Activated naive CD4-positive, alpha-beta T cell treated with anti-CD3 and anti-CD28 coated beads, Interleukin-2, amount 10 ng/mL, durations not matched to agents 7 days and 5 days (primary cell): ENCODE measurements around the gene CCL19.

Experiments used
- CTCF ChIA-PET: fragments of 350-600 bp; sonication (Branson Sonifier 250); formaldehyde crosslinking; loops from one replicate; lab custom pipeline; 2021; ENCODE audit warnings: antibody characterized with exemption; lab: Charles Lee
- DNase-seq: peaks from one replicate; pipeline ENCODE4 v3.0.0-alpha.2; 2020
- H3K27ac Mint-ChIP-seq: one replicate; pipeline ENCODE4 v1.8.0; 2021; ENCODE audit warnings: mild to moderate bottlenecking, moderate library complexity, mixed read lengths
- H3K27me3 Mint-ChIP-seq: one replicate; pipeline ENCODE4 v1.8.0; 2021; ENCODE audit warnings: mild to moderate bottlenecking, mixed read lengths
- H3K36me3 Mint-ChIP-seq: one replicate; pipeline ENCODE4 v1.8.0; 2021; ENCODE audit warnings: mixed read lengths
- H3K4me1 Mint-ChIP-seq: one replicate; pipeline ENCODE4 v1.8.0; 2021; ENCODE audit warnings: mixed read lengths
- H3K4me3 Mint-ChIP-seq: one replicate; pipeline ENCODE4 v1.8.0; 2021; ENCODE audit warnings: mild to moderate bottlenecking, moderate library complexity, mixed read lengths
- H3K9me3 Mint-ChIP-seq: one replicate; pipeline ENCODE4 v1.8.0; 2021; ENCODE audit warnings: mixed read lengths

CCL19 gene

DNA sequence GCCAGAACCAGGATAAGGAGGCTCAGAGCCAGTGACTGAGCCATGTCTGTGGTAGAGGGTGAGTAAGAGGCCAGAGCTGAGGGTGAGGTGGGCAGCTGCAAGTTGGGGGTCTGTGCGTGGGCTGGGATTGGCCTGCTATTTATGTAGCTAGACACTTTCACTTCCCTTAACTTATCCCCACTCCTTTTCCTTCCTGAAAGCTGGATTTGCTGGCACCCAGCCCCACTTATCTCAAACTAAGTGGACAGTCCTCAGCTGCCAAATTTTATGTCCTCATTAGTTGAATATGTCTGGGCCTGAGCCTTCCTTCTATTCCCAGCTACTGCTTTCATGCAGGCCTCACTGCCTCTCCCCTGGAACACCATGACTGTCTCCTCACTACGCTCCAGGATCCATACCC, 18.9 kb upstream of the CCL19 start, which contains the start of gene CCL21:
Gene CCL21, minus strand, starts transcription at position 114 of the 400 bp plus-strand sequence. Its CDS starts 70 bp downstream, at position 44.
- Mint-ChIP-seq H3K4me1 (no peaks in the 10 kb centered on the region), H3K36me3 (no peaks in the 10 kb centered on the region), H3K27me3 (peaks cover 21% of the 10 kb centered on the region), H3K27ac (no peak within 1 kb of the TSS), H3K9me3 (no peaks in the 10 kb centered on the region), H3K4me3 (no peak within 1 kb of the TSS)
- CTCF ChIA-PET, result interaction anchor here (0.8 to 1.4 kb wide), 3 partner anchors 8 to 18 kb away, joined by 3 to 5 read pairs (median 3); no protein-coding TSS in a partner anchor
- DNase-seq, result no peak

DNA sequence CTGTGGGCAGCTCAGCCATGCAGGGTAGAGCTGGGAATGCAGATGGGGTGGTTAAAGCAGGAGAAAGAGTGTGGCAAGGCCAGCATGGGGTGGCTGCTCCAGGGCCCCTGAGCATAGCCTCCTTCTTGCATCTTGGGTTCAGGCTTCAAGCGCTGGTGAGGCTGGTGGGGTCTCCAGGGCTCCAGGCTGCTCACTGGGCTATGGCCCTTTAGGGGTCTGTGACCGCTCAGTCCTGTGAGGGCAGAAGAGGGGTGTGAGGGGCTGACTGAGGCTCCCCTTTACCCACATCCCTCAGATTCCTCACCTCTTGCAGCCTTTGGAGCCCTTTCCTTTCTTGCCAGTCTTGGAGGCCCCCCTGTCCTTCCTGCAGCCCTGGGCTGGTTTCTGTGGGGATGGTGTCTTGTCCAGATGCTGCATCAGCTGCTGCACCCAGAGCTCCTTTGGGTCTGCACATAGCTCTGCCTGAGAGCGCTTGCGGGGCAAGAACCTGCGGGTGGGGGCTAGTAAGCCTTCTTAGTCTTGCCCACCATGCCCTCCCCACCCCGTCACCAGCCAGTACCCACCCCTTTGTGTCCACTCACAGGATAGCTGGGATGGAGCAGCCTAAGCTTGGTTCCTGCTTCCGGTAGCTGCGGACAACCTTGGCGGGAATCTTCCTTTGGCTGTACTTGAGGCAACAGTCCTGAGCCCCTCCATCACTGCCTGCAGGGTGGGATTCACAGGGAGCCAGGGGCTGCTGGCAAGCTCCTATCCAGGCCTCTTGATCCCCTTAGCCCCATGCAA, 18.3 kb upstream of the CCL19 start:
- H3K4me1 Mint-ChIP-seq, result no peaks in the 10 kb centered on the region
- no peak overlapping the region for H3K4me3 Mint-ChIP-seq
- H3K27me3 Mint-ChIP-seq, result peaks cover 15% of the 10 kb centered on the region
- H3K36me3 Mint-ChIP-seq, result no peaks in the 10 kb centered on the region
- CTCF ChIA-PET, result interaction anchor here (0.8 to 1.4 kb wide), 2 partner anchors 8 to 18 kb away, joined by 3 to 5 read pairs; no protein-coding TSS in a partner anchor
- DNase-seq, result no peak
- no peaks in the 10 kb centered on the region for H3K9me3 Mint-ChIP-seq
- H3K27ac Mint-ChIP-seq, result no peak overlapping the region

DNA sequence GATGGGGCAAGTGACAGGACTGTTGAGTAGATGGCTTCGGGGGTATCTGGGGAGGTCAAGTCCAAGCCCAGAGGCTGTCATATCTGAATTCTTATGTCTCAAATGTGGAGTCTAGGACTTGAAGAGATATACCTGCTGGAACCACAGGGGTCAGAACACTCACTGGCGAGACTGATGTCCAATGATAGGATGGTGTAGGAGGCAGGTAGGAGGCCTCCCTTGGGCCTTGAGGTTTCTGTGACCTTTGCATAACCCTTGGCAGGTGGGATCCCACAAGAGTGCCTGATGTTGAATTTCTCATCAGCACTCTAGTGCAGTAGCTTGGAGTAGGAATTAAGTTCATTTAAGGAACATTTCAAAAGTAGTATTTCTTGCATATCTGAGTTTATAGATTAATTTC, 16.1 kb upstream of the CCL19 start:
- Mint-ChIP-seq H3K27ac (no peak overlapping the region), H3K9me3 (no peaks in the 10 kb centered on the region)

DNA sequence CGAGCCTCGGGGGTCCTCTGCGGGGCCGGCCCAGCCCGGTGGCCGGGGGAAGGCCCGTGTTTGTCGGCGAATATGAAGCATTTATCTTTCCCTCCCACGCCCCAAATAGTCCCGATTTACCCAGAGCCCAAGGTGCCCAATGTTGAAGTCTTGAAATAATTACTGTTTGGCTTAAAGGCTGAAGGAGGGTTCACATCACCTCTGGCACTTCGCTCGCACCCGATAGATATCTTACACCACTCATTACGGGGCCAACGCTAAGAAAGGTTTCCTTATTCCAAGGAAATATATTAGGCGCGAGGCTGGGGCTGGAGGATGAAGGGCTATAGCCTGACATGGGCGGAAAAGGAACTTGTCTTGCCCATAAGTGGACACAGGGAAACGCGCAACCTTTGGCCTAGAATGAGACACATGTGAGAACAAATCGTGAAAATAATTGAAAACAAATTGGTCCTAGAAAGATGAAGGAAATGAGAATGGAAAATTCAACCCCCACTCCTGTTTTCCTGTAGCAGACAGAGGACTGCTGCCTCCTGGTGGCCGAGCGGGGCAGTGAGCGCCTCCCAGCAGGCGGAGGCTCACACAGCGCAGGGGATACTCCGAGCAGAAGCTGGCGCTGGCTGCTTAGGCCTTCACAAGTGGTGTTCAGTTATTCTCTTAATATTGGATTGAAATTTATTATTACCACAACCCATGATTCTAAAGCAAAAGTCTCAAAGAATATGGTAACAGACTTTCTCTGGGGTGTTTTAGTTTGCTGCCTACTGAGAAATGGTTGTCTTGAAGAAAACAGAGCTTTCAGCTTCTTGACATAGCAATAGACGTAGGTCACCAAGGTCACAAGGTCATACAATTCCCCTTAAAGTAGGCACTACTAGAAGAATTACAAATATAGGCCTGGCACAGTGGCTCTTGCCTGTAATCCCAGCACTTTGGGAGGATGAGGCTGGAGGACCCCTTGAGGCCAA, 11.0 kb upstream of the CCL19 start:
- CTCF ChIA-PET, result interaction anchor here (0.7 to 4.4 kb wide), 32 partner anchors 8 to 1192 kb away, joined by 3 to 27 read pairs (median 3); partner anchors contain the start of genes CCL21, CCL27, DCTN3 and GALT
- Mint-ChIP-seq H3K4me3 (peak overlapping the region; percentile 63), H3K4me1 (peaks cover 14% of the 10 kb centered on the region), H3K36me3 (no peaks in the 10 kb centered on the region), H3K27ac (no peak overlapping the region), H3K9me3 (no peaks in the 10 kb centered on the region), H3K27me3 (peaks cover 37% of the 10 kb centered on the region)
- DNase-seq, result peak; percentile 86

More for the DNA sequence above, 16.1 kb upstream of the CCL19 start:
- Mint-ChIP-seq H3K4me3 (no peak overlapping the region), H3K27me3 (peaks cover 8% of the 10 kb centered on the region), H3K36me3 (no peaks in the 10 kb centered on the region), H3K4me1 (peaks cover under 1% of the 10 kb centered on the region)
- no peak for DNase-seq
- CTCF ChIA-PET, result no interaction called here

DNA sequence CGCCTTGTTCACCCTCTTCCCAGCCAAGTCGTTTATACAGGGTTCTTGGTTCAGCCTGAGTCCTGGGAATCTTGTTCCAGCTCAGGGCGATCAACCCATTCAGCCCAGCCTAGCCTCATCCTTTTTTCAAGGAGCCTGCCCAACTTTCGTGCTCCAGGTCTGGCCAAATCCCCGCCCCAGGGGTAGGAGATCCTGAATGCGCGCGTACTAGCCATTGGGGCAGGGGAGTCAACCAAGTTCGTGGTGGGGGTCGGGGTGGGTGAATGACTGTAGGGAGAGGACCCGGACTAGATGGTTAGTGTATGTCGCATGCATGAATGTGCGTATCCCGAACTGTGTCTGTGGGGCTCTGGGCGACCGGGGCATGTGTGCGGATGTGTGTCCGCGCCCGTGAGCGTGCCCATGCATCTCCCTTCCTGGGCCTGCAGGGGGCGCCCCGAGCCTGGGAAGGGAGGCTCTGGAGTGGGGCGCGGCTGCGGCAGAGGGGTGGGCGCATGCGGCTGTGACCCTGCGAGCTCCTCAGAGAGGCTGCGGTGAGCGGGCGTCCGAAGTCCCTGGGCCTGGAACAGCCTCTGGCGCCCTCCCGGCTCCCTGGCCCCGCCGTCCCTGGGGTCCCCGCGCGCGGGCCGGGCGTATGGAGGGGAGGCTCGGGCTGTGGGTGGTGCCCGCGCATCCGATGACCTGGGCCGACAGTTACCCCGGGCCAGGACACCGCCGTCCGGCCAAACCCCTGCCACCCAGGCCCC, 10.1 kb upstream of the CCL19 start:
- Mint-ChIP-seq H3K27ac (no peak overlapping the region), H3K27me3 (peaks cover 31% of the 10 kb centered on the region), H3K4me1 (peaks cover 14% of the 10 kb centered on the region), H3K4me3 (peak overlapping the region; percentile 21), H3K36me3 (no peaks in the 10 kb centered on the region), H3K9me3 (no peaks in the 10 kb centered on the region)
- DNase-seq, result peak; percentile 82
- CTCF ChIA-PET, result interaction anchor here (0.6 to 4.4 kb wide), 9 partner anchors 9 to 81 kb away, joined by 3 to 27 read pairs (median 3); partner anchors contain the start of genes CCL19, CCL21, CCL27 and DCTN3

DNA sequence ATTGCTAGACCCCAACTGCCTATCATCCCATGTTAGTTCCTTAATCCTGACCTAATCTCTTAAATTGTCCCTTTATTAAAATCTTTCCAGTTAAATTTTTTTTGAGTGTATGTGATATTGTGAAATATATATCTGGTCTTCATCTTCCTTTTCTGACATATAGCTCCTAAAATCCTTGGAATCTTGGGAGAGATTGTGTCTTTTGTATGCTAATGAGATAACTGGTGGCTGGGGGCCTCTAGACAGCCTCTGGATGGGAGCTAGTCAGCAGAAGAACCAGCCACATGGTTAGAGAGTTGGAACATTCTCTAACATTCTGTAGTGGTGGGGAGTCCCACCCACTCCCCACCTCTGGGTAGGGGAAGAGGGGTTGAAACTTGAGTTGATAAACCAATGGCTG, 3.7 kb upstream of the CCL19 start:
- H3K9me3 Mint-ChIP-seq, result no peaks in the 10 kb centered on the region

DNA sequence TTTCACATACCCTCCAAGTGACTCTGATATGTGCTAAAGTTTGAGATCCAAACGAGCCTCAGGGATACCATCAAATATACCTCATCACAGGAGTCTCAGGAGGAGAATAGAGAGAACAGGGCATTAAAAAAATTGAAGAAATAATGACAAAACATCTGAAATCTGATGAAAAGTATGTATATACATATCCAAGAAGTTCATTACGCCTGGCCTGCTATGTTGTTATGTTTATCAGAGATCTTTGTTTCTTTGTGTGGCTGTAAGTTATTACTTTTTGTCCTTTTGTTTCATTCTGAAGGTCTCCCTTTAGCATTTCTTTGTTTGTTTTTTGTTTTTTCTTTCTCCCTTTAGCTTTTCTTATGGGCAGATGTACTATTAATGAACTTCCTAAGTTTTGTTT, 2.5 kb upstream of the CCL19 start:
- Mint-ChIP-seq H3K27ac (no peak overlapping the region), H3K27me3 (peaks cover 14% of the 10 kb centered on the region), H3K4me3 (no peak overlapping the region), H3K36me3 (no peaks in the 10 kb centered on the region), H3K9me3 (no peaks in the 10 kb centered on the region), H3K4me1 (no peaks in the 10 kb centered on the region)
- no peak for DNase-seq
- CTCF ChIA-PET, result interaction anchor here (1.8 kb wide), 1 partner anchor 9 kb away, joined by 9 read pairs; no protein-coding TSS in a partner anchor

More for the DNA sequence above, 3.7 kb upstream of the CCL19 start:
- Mint-ChIP-seq H3K4me3 (no peak overlapping the region), H3K4me1 (no peaks in the 10 kb centered on the region), H3K36me3 (no peaks in the 10 kb centered on the region), H3K27me3 (peaks cover 17% of the 10 kb centered on the region), H3K27ac (no peak overlapping the region)
- no peak for DNase-seq
- CTCF ChIA-PET, result interaction anchor here (0.6 kb wide), 1 partner anchor 426 kb away, joined by 5 read pairs; no protein-coding TSS in a partner anchor

DNA sequence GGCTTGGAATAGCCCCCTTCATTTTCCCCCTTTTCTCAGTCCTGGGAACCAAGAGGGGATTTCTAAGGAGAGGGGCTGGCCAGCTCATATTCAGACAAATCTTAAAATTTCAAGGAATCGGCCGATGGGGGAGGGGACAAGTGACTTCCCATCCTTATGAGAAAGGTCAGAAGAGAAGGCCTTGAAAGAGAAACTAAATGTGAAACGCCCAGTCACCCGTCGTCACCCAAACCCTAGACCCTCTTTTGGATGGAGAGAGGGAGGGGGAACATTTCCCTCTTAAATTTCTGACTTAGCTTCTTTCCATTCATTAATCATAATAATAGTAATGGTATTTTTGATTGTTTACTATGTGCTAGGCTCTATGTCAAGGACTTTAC, 850 bp upstream of the CCL19 start:
- Mint-ChIP-seq H3K36me3 (no peaks in the 10 kb centered on the region), H3K27ac (no peak overlapping the region), H3K27me3 (peaks cover 14% of the 10 kb centered on the region), H3K4me1 (no peaks in the 10 kb centered on the region), H3K9me3 (no peaks in the 10 kb centered on the region), H3K4me3 (no peak overlapping the region)
- CTCF ChIA-PET, result interaction anchor here (0.8 kb wide), 1 partner anchor 9 kb away, joined by 3 read pairs; no protein-coding TSS in a partner anchor
- DNase-seq, result peak; percentile 10

DNA sequence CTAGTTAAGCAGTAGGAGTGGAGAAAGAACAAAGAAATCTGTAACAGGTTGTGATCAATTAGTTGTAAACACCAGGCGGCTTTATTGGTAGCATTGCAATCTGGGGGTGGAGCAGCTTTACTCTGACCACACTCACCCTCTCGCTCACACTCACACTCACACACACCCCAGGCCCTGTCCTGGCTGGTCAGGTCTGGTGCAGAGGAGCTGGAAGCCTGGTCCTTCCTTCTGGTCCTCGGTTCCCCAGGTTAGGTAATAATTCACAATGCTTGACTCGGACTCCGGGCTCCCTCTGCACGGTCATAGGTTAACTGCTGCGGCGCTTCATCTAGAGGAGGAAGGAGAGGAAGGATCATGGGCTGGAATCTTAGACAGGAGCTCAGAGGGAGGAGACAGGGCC, 1.6 kb downstream of the CCL19 start:
- Mint-ChIP-seq H3K9me3 (no peaks in the 10 kb centered on the region), H3K4me1 (no peaks in the 10 kb centered on the region), H3K36me3 (no peaks in the 10 kb centered on the region), H3K27me3 (peaks cover 18% of the 10 kb centered on the region), H3K4me3 (no peak overlapping the region), H3K27ac (no peak overlapping the region)
- DNase-seq, result peak; percentile 6
- CTCF ChIA-PET, result no interaction called here

DNA sequence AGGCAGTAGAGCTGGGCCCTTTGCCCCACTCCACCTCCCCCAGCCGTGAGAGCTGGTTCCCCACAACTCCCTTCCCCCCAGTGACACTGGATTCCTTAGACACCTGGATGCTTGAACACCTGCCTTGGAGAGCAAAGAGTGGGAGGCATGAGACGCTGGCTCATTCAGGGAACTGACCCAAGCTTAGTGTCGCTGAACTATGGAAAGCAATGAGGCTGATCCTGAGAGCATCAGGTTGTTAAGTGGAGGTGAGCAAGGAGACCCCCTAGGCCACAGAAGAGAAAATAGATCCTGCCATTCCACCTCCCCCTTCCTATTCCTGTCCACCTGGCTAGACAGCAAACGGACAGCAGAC, 2.0 kb downstream of the CCL19 start:
- Mint-ChIP-seq H3K27me3 (peaks cover 18% of the 10 kb centered on the region), H3K9me3 (no peaks in the 10 kb centered on the region), H3K4me3 (no peak overlapping the region), H3K27ac (no peak overlapping the region), H3K36me3 (no peaks in the 10 kb centered on the region), H3K4me1 (no peaks in the 10 kb centered on the region)
- CTCF ChIA-PET, result no interaction called here
- DNase-seq, result peak; percentile 8

DNA sequence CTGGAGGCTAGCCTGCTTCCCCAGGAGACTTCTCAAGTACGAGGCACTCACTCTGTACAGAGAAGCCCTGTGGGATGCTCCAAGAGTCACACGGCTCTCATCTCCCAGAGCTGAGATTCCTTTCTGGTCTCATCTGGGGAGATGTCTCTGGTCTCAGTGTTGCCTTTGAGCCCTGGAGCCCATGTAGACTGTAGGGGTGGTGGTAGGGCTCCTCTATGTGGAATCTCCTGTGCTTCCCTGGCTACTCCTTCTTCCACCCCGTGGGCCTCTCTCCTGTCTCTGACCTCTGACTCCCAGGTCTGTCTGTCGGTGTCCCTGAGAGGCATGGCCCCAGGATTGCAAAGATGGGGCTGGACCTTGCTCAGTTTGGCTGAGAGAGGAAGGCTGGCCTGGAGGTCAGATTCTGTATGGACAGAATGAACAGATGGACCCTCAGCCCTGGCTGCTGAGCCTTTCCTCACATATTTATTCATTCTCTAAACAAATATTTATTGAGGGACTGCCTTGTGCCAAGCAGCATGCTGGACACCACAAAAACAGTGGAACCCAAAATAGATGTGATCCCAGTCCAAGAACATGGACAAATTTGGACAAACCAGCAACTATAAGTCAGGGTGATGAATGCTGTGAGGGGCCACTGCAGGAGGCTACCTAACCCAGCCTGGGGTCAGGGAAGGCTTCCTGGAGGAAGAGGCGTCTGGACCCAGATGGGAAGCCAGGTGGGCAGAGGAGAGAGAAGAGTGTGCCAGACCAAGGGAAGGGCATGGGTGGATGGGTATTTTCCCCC, 2.6 kb downstream of the CCL19 start:
- Mint-ChIP-seq H3K36me3 (no peaks in the 10 kb centered on the region), H3K4me1 (no peaks in the 10 kb centered on the region), H3K9me3 (no peaks in the 10 kb centered on the region), H3K27me3 (peaks cover 18% of the 10 kb centered on the region), H3K27ac (no peak overlapping the region), H3K4me3 (no peak overlapping the region)
- DNase-seq, result peak; percentile 14
- CTCF ChIA-PET, result interaction anchor here (4.4 kb wide), 1 partner anchor 12 kb away, joined by 27 read pairs; no protein-coding TSS in a partner anchor

DNA sequence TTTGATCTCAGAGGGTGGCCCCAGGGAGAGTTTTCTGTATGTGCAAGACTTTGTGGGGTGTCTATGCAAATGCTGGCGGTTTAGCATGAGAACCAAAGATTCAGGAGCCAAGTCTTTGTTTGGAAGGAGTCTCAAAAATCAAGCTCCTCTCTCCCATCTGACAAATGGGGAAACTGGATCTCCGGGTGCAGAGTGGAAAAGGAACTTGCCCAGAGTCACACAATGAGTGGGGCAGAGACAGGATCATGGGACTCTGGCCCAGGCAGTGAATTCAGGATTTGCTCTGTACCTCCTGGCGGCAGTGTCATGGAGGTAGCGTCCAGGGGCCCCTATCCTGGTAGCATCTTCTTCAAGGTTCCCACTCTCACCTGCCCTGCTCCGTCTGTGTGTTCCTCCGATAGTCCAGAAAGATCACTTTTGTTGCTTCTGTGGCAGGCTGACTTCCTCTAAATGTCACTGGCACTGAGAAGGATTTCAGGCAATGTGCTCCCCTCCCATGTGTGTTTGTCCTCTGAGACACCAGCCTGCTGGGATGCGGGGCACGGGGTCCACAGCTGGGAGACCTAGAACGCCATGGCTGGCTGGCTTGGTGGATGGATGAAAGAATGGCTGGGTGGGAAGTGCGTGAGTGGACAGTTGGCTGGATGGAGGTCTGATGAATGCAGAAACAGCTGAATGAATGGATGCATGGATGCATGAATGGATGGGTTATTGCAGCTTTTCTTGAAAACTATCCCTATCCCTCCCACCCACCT, 3.6 kb downstream of the CCL19 start:
- no peaks in the 10 kb centered on the region for H3K4me1 Mint-ChIP-seq
- no peak overlapping the region for H3K4me3 Mint-ChIP-seq
- H3K9me3 Mint-ChIP-seq, result no peaks in the 10 kb centered on the region
- H3K27ac Mint-ChIP-seq, result no peak overlapping the region
- DNase-seq, result peak; percentile 17
- peaks cover 18% of the 10 kb centered on the region for H3K27me3 Mint-ChIP-seq
- H3K36me3 Mint-ChIP-seq, result no peaks in the 10 kb centered on the region
- CTCF ChIA-PET, result interaction anchor here (4.4 kb wide), 1 partner anchor 14 kb away, joined by 27 read pairs; no protein-coding TSS in a partner anchor
